ENCODE data around the gene S100A10.

GRCh38 chr1:152038871-152039270 lies 45.2 kb upstream of the S100A10 start:
- TF ChIP-seq POLR2A (IDR thresholded peaks at IDR 0.05) (no peak), CTCF (IDR thresholded peaks at IDR 0.05) (no peak)

Measured in lower leg skin (tissue), 3 donors.